ENCODE results near the gene TMA7.

The TMA7 gene

GRCh38 chr3:48486952-48487351 lies 46.9 kb downstream of the TMA7 start:
- TF ChIP-seq CTCF (IDR thresholded peaks at IDR 0.05; ENCODE audit: low read depth, low read length), result no peak
- no peak for DNase-seq (ENCODE audit: extremely low read depth, low read depth)

GRCh38 chr3:48492461-48493202 lies 52.6 kb downstream of the TMA7 start:
- no peak for DNase-seq (ENCODE audit: extremely low read depth, low read depth)
- no peak for TF ChIP-seq CTCF (IDR thresholded peaks at IDR 0.05; ENCODE audit: low read depth, low read length)

GRCh38 chr3:48493203-48493501 lies 53.1 kb downstream of the TMA7 start:
- DNase-seq (ENCODE audit: extremely low read depth, low read depth), result no peak
- no peak for TF ChIP-seq CTCF (IDR thresholded peaks at IDR 0.05; ENCODE audit: low read depth, low read length)

Data from AG09319 (cell line).